H9 (cell line): ENCODE results near the gene KIF13A. TPM values are rescaled to one million over a fixed set of nuclear protein-coding genes. Genes with fewer than 3 reads are reported as not detected.

Source experiments
- DNase-seq: peaks from one replicate; pipeline ENCODE4 v3.0.0-alpha.2; 2017
- H2AFZ ChIP-seq: one replicate; pipeline ENCODE4 v1.6.1; 2013; ENCODE audit warnings: mild to moderate bottlenecking, low read length, control low read depth, moderate library complexity
- H2AK5ac ChIP-seq: 2 replicates; pipeline ENCODE4 v1.6.1; 2013; ENCODE audit warnings: low read length, control low read depth, mixed read lengths; ENCODE audit not compliant: insufficient read length
- H2BK120ac ChIP-seq: one replicate; pipeline ENCODE4 v1.6.1; 2013; ENCODE audit warnings: low read depth, mild to moderate bottlenecking, low read length, control low read depth, inconsistent platforms; ENCODE audit not compliant: poor library complexity, severe bottlenecking
- H2BK12ac ChIP-seq: 2 replicates; pipeline ENCODE4 v1.6.1; 2013; ENCODE audit warnings: low read length, control low read depth, mixed read lengths, low read depth; ENCODE audit not compliant: insufficient read length
- H2BK15ac ChIP-seq: 2 replicates; pipeline ENCODE4 v1.6.1; 2013; ENCODE audit warnings: low read depth, low read length, control low read depth
- H2BK20ac ChIP-seq: one replicate; pipeline ENCODE4 v1.6.1; 2013; ENCODE audit warnings: low read depth, mild to moderate bottlenecking, low read length, control low read depth, inconsistent platforms; ENCODE audit not compliant: poor library complexity, severe bottlenecking
- H2BK5ac ChIP-seq: 2 replicates; pipeline ENCODE4 v1.6.1; 2013; ENCODE audit warnings: low read length, control low read depth, mixed read lengths; ENCODE audit not compliant: insufficient read length
- H3K14ac ChIP-seq: 2 replicates; pipeline ENCODE4 v1.6.1; 2013; ENCODE audit warnings: low read length, control low read depth; ENCODE audit not compliant: insufficient read depth
- H3K18ac ChIP-seq: 2 replicates; pipeline ENCODE4 v1.6.1; 2013; ENCODE audit warnings: low read depth, mild to moderate bottlenecking, mixed read lengths, low read length, control low read depth; ENCODE audit not compliant: insufficient read length
- H3K23ac ChIP-seq: 2 replicates; pipeline ENCODE4 v1.6.1; 2013; ENCODE audit warnings: low read length, control low read depth, mixed read lengths, low read depth; ENCODE audit not compliant: insufficient read length
- H3K23me2 ChIP-seq: 2 replicates; pipeline ENCODE4 v1.6.1; 2013; ENCODE audit warnings: low read depth, mild to moderate bottlenecking, mixed read lengths, low read length, control low read depth; ENCODE audit not compliant: insufficient read length, poor library complexity, severe bottlenecking
- H3K27ac ChIP-seq: 2 replicates; pipeline ENCODE4 v1.5.1; 2013; ENCODE audit warnings: low read length, control low read depth, mixed read lengths, low read depth; ENCODE audit not compliant: insufficient read length
- H3K27me3 ChIP-seq: 2 replicates; pipeline ENCODE4 v1.6.1; 2013; ENCODE audit warnings: low read length, control low read depth, inconsistent platforms; ENCODE audit not compliant: insufficient read depth
- H3K4ac ChIP-seq: 2 replicates; pipeline ENCODE4 v1.6.1; 2013; ENCODE audit warnings: low read depth, mild to moderate bottlenecking, control low read depth, inconsistent platforms, low read length, moderate library complexity
- H3K4me1 ChIP-seq: 2 replicates; pipeline ENCODE4 v1.6.1; 2013; ENCODE audit warnings: low read length, control low read depth, inconsistent platforms; ENCODE audit not compliant: insufficient read depth
- H3K4me2 ChIP-seq: 2 replicates; pipeline ENCODE4 v1.6.1; 2013; ENCODE audit warnings: low read length, control low read depth, mixed read lengths; ENCODE audit not compliant: insufficient read length, insufficient read depth
- H3K56ac ChIP-seq: 2 replicates; pipeline ENCODE4 v1.6.1; 2013; ENCODE audit warnings: low read depth, mild to moderate bottlenecking, mixed read lengths, low read length, control low read depth; ENCODE audit not compliant: insufficient read length
- H3K79me1 ChIP-seq: 2 replicates; pipeline ENCODE4 v1.6.1; 2013; ENCODE audit warnings: low read depth, mild to moderate bottlenecking, moderate library complexity, low read length, control low read depth, inconsistent platforms; ENCODE audit not compliant: insufficient read depth, poor library complexity, severe bottlenecking
- H3K79me2 ChIP-seq: 2 replicates; pipeline ENCODE4 v1.6.1; 2013; ENCODE audit warnings: low read length, control low read depth, inconsistent platforms; ENCODE audit not compliant: insufficient read depth
- H3K9ac ChIP-seq: 2 replicates; pipeline ENCODE4 v1.6.1; 2013; ENCODE audit warnings: low read length, control low read depth, mixed read lengths; ENCODE audit not compliant: insufficient read length; ENCODE audit errors: extremely low read depth
- H3K9me3 ChIP-seq: one replicate; pipeline ENCODE4 v1.6.1; 2013; ENCODE audit warnings: low read depth, low read length, inconsistent platforms; ENCODE audit not compliant: control insufficient read depth
- H3T11ph ChIP-seq: one replicate; pipeline ENCODE4 v1.6.1; 2013; ENCODE audit warnings: mild to moderate bottlenecking, low read length, control low read depth, inconsistent platforms
- H4K20me1 ChIP-seq: one replicate; pipeline ENCODE4 v1.6.1; 2013; ENCODE audit not compliant: control insufficient read depth, insufficient read length, insufficient read depth
- H4K5ac ChIP-seq: 2 replicates; pipeline ENCODE4 v1.6.1; 2013; ENCODE audit warnings: low read depth, mild to moderate bottlenecking, mixed read lengths, low read length, control low read depth; ENCODE audit not compliant: insufficient read length
- H4K8ac ChIP-seq: replicated peaks from 2 replicates; pipeline ENCODE4 v1.6.1; 2013; ENCODE audit warnings: low read length, control low read depth, mixed read lengths, low read depth; ENCODE audit not compliant: insufficient read length
- H4K91ac ChIP-seq: 2 replicates; pipeline ENCODE4 v1.6.1; 2013; ENCODE audit warnings: low read depth, mild to moderate bottlenecking, moderate library complexity, mixed read lengths, low read length, control low read depth; ENCODE audit not compliant: insufficient read length
- H3K27ac Mint-ChIP-seq, 3 experiments: 2 replicates in 2 of 3; 3 replicates in 1 of 3; pipeline ENCODE4 v1.8.0; 2020 to 2021; ENCODE audit warnings: mixed read lengths in 3 of 3, mild to moderate bottlenecking in 1 of 3, moderate library complexity in 1 of 3
- H3K27me3 Mint-ChIP-seq: 2 replicates; pipeline ENCODE4 v1.8.0; 2021; ENCODE audit warnings: low read depth, mild to moderate bottlenecking, moderate library complexity, mixed read lengths
- H3K36me3 Mint-ChIP-seq, 3 experiments: 2 replicates in 2 of 3; 3 replicates in 1 of 3; pipeline ENCODE4 v1.8.0; 2020 to 2021; ENCODE audit warnings: low read depth in 3 of 3, mixed read lengths in 3 of 3; ENCODE audit not compliant: insufficient read depth in 1 of 3
- H3K4me1 Mint-ChIP-seq, 2 experiments: 2 replicates each; pipeline ENCODE4 v1.8.0; 2020; ENCODE audit warnings: mixed read lengths in 2 of 2
- H3K4me3 Mint-ChIP-seq, 2 experiments: 2 replicates in 1 of 2; 3 replicates in 1 of 2; pipeline ENCODE4 v1.8.0; 2020 to 2021; ENCODE audit warnings: mild to moderate bottlenecking in 2 of 2, mixed read lengths in 2 of 2, moderate library complexity in 1 of 2
- H3K9me3 Mint-ChIP-seq, 2 experiments: 2 replicates in 1 of 2; 3 replicates in 1 of 2; pipeline ENCODE4 v1.8.0; 2020; ENCODE audit warnings: mild to moderate bottlenecking in 2 of 2, mixed read lengths in 2 of 2, moderate library complexity in 1 of 2
- WGBS: extraction: QIAGEN DNeasy Blood & Tissue Kit; methylation state at CpG from one replicate; pipeline ENCODE4 v1.1.7; 2013; ENCODE audit warnings: missing lambda C conversion rate, low lambda C conversion rate, mixed read lengths; ENCODE audit not compliant: insufficient read length; ENCODE audit errors: extremely low coverage; 5-methylcytosine and 5-hydroxymethylcytosine counted together
- total RNA-seq: library from RNA; stranded (reverse); gene quantifications from 2 replicates; pipeline ENCODE4 v1.2.1, GENCODE V29; 2021
- TF ChIP-seq, protein P1 (sequence below): fragments of 200-600 bp; sonication (generic); conservative IDR thresholded peaks from 3 replicates; pipeline ENCODE4 v1.8.0; 2021; ENCODE audit warnings: antibody characterized with exemption, mild to moderate bottlenecking

The KIF13A gene
- total RNA-seq, 1 experiment from 2014 or later: 38.2 TPM

DNA sequence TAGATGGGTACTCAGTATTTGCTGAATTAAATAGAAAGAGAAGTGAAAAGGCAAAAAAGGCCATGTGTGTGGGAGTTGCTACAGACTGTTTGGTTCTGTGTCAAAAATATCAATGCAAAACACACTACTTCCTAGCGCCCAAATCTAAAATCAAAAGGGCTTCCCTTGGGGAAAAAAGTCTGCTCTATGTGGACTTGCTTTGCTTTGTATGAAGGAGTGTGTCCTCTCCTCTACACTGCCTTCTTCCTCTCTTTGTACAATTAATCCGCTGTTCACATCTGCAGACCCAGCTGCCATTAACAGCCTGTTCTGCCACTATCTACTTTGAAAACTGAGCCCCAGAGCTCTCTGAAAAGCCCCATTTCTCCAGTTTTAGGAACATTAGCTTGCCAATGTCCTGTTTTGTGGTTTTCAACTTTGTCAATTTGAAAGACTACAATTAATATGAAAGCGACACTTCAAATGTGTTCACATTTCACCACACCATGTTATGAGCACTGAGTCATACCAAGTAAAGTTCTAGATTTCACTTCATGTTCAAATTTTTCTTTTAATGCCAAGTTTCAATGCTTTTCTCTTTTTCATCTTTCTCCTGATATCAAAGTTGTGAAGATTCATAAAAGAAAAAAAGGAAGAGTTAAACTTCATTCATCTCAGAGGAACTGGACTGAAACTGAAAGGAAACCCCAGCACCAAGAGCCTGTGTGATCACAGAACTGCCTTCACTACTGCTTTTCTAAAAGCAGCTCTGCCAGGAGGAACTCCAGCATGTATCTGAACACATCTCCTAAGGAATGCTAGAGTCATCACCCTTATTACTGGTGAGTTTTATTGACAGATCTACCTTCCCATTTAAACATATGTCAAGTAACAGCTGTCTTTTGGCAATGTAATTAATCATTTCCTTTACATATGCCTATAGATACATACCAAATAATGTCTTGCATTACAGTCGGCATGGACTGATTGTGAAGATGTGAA, 102.6 kb downstream of the KIF13A start:
- no peak for DNase-seq
- Histone ChIP-seq H4K20me1 (no peaks in the 10 kb centered on the region), H3K79me2 (no peaks in the 10 kb centered on the region), H3K4me1 (no peaks in the 10 kb centered on the region), H4K5ac (no peak overlapping the region), H2BK5ac (no peak overlapping the region), H2BK15ac (no peak overlapping the region), H2AFZ (no peak overlapping the region), H3K23me2 (no peaks in the 10 kb centered on the region), H3K14ac (no peak overlapping the region), H3K23ac (no peak overlapping the region), H3K9me3 (no peaks in the 10 kb centered on the region), H4K91ac (no peak overlapping the region), H3K56ac (no peak overlapping the region), H3T11ph (no peak overlapping the region), H4K8ac (no peak overlapping the region), H2BK12ac (no peak overlapping the region), H3K18ac (no peak overlapping the region), H2AK5ac (no peak overlapping the region), H3K27ac (no peak overlapping the region), H2BK20ac (no peak overlapping the region), H3K9ac (no peak overlapping the region), H3K4ac (no peak overlapping the region), H3K4me2 (no peak overlapping the region), H2BK120ac (no peak overlapping the region), H3K27me3 (no peaks in the 10 kb centered on the region; the same call in 1 of the 2 replicates), H3K79me1 (no peaks in the 10 kb centered on the region)
- H3K4me1 Mint-ChIP-seq: no peaks in the 10 kb centered on the region
- no peak overlapping the region for H3K4me3 Mint-ChIP-seq
- TF ChIP-seq, protein P1, sequence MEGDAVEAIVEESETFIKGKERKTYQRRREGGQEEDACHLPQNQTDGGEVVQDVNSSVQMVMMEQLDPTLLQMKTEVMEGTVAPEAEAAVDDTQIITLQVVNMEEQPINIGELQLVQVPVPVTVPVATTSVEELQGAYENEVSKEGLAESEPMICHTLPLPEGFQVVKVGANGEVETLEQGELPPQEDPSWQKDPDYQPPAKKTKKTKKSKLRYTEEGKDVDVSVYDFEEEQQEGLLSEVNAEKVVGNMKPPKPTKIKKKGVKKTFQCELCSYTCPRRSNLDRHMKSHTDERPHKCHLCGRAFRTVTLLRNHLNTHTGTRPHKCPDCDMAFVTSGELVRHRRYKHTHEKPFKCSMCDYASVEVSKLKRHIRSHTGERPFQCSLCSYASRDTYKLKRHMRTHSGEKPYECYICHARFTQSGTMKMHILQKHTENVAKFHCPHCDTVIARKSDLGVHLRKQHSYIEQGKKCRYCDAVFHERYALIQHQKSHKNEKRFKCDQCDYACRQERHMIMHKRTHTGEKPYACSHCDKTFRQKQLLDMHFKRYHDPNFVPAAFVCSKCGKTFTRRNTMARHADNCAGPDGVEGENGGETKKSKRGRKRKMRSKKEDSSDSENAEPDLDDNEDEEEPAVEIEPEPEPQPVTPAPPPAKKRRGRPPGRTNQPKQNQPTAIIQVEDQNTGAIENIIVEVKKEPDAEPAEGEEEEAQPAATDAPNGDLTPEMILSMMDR: no peak
- H3K36me3 Mint-ChIP-seq: no peaks in the 10 kb centered on the region
- no peaks in the 10 kb centered on the region for H3K27me3 Mint-ChIP-seq
- WGBS: no CpG with 5 or more reads among the region's 4 CpGs
- no peaks in the 10 kb centered on the region for H3K9me3 Mint-ChIP-seq
- peak overlapping the region in 1 of 3 experiments; percentile 12; a peak in 2 of 7 replicates for H3K27ac Mint-ChIP-seq
